SK-N-SH (cell line): ENCODE results near the gene TCEA2.

Experiments used
- JUND ChIP-seq: IDR thresholded peaks from 2 replicates; pipeline ENCODE4 v1.4.0; 2012
- MAX ChIP-seq: IDR thresholded peaks from 2 replicates; pipeline ENCODE4 v1.4.0; 2012; ENCODE audit warnings: low read depth
- RCOR1 ChIP-seq: fragments of 150-350 bp; IDR thresholded peaks from 2 replicates; pipeline ENCODE4 v1.6.1; 2017; ENCODE audit warnings: antibody characterized with exemption, low read length

- no peak for TF ChIP-seq MAX
- TF ChIP-seq RCOR1 = no peak
- TF ChIP-seq JUND = no peak
Observed at GRCh38 chr20:64051033-64051452, 12.0 kb upstream of the TCEA2 start.
